Stimulated activated CD8-positive, alpha-beta memory T cell treated with anti-CD3 and anti-CD28 coated beads, Interleukin-4, amount 100 ng/mL, for 1 hour (primary cell): Measurements from ENCODE around the gene ACSL6.
A peak's percentile ranks its signal among the peaks of the same experiment; 100 is the strongest.

Source experiments
- DNase-seq, 2 donors: peaks; one replicate each; pipeline ENCODE4 v3.0.0-alpha.2; 2020; ENCODE audit warnings: low read depth in 2 of 2, low spot score in 1 of 2

Gene ACSL6

DNA sequence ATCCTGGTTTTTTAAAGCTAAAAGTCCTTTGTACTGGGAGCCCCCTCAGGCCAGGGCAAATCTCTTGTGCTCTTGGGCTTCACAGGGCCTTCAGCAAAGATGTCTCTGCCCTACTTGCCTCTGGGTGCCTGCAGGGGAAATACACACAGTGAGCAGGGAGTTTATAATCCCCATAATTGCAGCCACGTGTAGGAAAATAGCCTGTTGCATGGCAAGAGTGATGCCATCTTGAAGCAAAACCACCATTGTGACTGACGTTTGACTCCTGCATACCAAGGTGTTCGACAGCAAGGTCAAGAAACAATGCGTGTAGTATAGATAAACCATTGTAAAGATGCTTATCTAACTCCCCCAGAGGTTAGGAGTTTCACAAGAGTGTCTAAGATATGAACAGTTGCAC is 37.6 kb upstream of the ACSL6 start:
- no peak for DNase-seq

DNA sequence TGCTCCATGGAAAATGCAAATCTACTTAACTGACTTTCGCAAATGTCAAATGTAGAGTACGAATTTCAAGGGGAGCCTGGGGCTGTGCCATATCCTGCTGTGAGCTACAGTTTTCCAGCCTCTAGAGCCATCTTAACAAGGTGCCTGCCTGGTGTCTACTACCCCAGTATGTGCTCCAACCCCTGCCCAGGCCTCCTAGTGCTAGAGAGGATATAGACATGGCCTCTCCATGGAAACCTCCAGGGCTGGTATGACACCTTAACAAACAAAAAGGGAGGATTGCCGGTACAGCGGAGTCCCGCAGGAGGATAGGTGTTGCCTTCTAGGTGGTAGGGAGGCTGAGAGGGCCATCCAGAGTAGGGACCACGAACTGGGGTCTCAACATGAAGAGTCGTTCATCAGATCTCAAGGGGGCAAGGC is 35.4 kb upstream of the ACSL6 start:
- no peak for DNase-seq

DNA sequence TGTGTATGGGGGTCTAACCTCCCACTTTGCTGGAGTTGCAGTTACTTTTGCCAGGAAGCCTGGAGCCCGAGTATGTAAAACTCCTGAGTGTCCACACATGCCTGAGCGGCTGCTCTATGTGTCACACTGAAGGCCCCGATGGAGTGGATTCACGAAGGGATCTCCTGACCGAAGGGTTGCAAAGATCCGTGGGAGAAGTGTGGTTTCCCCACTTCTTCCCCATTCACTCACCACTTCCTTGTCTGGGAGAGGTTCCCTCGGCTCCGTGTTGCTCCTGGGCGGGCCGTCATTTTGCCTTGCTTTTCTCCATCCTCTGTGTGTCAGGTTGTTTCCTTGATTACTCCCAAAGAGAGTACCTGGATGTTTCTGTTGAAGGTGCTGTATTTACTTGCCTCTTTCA is 32.7 kb upstream of the ACSL6 start:
- DNase-seq = no peak

DNA sequence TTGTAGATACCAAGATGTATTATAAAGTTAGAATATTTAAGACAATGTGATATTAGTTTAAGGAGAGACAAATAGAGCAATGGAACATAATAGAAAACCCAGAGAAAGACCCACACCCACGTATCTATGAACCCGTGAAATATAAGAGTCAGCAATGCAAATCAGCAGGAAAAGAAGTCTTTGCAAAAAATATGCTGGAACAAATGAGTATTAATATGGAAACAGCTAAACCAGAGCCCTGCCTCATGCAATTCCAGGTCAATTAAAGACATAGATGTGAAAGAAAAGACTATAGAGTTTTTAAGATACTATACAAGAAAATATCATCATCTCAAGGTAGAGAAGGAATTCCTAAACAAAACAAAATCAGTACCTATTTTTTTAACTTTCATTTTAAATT is 25.9 kb upstream of the ACSL6 start:
- no peak for DNase-seq

DNA sequence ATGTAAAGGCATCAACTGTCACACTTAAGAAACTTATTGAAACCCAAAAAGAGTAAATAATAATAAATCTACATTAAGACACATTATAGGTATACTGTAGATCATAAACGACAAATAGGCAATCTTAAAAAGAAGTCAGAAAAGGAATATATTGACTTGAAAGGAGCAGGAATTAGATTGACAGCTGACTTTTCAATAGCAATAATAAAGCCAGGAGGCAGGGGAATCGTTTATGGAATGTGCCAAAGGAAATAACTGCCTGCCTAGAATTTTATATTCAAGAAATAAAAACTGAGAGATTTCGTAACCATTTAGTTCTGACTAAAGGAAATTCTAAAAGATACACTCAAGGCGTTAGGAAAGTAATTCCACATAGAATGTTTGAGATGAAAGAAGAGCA is 21.7 kb upstream of the ACSL6 start:
- DNase-seq = no peak

DNA sequence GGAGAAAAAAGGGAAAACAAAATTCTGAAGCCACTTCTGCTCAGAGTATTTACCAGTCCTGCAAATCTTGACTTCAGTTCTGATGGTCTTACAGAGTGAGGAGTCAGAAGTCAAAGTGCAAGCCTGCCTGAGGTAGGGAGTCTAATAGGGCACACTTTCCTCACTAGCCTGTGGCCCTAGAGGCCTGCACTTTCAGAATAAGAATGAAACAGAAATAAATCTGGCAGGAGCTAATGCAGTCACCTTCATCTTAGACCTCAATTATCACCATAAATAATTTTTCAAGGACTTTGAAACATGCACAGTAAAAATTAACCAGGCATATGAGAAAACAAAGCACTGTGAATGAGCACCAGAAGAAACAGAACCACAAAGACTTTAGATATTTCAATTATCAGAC is 20.7 kb upstream of the ACSL6 start:
- no peak for DNase-seq

DNA sequence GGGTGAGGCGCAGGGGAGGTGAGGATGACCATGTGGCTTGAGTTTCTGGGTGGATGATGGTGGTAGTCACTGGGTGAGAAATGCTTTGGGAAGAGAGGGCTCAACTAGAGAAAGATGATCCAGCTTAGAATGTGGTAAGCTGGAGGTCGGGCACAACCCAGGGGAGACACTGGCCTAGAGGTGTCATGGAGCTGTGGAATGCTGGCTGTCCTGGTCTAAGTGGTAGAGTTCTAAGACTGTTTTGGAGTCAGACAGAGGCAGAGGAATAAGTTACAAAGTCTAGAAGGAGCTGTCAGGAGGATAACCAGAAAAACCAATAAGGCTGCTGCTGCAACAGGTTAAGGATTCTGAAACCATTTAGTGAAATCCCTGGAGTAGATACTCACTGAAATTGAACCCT is 19.2 kb upstream of the ACSL6 start:
- DNase-seq = no peak

DNA sequence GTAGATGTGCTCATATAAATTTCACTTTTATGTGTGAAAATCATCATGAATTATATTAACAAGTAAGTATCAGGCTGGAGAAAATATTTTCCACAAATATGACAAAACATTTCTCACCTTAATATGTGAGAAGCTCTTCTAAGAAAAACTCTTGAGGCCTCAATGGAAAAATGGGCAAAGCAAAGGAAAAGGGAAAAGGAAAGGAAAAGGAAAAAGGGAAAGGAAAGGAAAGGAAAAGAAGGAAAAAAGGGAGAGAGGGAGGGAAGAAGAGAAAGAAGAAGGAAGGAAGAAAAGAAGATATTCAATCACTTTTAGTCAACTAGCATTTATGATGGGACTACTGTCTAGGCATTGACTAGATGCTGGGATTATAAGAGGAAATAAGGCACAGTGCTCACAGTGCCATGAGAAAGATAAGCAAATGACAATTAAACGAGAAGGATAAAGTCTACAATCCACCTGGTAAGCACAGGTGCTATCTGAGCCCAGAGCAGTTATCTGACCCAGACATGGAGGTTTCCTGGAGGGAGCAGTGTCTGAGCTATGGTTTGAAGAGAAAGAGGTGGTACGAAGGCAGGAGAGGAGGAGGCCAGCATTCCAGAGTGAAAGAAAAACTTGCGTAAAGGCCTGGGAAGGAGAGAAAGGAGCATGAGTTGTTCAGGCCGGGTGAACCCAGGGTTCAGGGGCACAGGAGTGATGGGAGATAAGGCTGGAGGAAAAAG is 18.3 kb upstream of the ACSL6 start:
- no peak for DNase-seq

DNA sequence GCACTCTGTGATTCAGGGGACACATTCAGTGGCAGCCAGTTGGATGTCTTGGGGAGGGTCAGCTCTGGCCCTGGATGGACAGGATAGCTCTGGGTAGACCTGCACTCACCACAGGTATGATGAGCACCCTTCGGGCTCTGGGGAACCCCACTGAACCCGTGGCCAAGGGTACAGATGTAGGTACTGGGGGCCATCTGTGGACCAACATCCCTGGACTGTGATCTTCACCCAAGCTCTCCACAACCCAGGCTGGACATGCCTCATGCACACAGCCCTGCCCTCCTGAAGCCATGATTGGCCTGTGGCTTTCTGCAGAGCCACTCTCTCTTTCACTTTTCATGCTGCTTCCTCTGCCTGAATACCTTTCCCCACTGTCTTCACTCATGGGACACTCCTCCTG is 15.6 kb upstream of the ACSL6 start:
- DNase-seq = no peak

DNA sequence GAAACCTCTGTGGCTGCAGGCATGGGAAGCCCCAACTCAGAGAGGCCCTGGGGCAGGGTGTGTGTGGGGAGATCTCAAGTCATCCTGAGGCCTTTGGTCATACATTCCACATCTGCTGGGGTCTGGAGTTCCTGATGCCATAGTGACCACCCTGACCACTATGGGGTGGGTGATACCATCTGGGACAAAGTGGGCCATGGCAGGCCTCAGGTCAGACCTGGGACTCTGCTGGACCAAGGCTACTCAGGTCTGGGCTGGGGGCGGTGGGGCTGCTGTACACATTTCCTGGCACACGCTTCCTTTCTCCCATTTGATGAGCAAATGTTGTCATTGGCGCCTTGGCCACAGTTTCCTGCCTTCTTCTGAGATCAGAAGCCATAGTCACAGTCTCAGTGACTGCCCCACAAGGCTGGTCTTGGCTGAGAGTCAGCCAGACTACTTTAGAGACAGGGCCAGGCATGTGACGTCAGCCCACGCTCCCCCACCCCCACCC is 15.1 kb upstream of the ACSL6 start:
- no peak for DNase-seq

DNA sequence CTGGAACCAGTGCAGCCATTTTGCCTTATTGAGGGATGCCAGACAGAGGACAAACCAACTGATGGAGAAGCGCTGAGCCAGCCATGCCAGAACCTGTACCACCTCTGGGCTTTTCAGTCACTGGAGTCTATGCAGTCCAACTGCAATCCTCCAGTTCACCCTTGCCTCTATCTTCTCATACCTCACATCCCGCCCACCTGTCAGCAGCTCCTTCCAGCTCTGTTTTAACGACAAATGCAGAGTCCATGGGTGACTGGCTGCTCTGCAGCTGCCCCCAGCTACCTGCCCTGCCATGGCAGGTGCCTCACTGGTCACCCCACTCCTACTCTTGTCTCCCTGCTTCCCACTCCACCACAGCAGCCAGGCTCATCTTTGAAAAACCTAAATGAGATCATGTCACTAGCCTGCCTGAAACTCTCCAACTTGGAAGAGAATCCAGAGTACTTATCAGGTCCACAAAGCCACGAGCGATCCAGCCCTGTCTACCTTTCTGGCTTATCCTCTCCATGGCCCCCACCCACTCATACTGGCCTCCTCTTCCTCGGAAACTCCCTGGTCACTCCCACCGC is 14.0 kb upstream of the ACSL6 start:
- no peak for DNase-seq

DNA sequence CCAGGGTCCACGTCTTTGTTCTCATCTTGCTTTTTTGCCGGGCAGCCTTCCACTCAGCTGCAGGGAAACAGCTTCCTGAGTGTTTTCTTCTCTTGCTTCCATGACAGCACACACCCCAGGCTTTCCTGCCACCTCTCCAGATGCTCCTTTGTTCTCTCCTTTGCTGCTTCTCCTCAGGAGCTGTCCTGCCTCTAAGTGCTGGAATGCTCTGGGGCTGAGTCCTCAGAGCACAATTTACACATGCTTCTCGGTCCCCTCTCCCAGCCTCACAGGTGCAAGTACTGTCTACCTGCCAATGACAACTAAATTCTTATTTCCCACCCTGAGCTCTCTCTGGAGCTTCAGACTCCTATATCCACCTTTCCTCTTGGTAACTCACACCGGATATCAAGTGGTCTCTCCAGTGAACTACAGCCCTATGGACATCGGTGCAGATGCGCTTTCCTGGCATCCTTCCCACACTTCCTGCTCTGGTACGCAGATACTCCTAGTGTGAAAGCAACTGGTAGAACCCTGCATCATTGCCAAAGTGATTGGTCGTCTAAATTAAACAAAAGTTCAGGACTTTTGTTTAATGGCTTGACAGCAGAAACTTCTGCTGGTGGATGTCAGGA is 13.4 kb upstream of the ACSL6 start:
- no peak for DNase-seq

DNA sequence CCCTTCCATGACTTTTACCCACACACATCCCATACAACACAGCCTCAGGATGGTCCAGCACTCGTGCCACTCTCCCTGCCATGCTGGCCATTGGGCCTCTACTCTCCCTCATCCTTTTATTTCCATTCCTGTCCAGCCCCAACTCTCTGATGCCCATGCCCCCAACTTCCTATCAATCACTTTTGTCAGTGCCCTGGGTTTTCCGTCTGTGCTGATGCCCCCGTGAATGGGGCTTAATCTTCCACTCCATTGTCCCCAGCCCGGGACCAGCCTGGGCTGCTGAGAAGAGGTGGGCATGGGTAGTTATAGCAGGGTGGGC is 12.6 kb upstream of the ACSL6 start:
- DNase-seq = no peak

DNA sequence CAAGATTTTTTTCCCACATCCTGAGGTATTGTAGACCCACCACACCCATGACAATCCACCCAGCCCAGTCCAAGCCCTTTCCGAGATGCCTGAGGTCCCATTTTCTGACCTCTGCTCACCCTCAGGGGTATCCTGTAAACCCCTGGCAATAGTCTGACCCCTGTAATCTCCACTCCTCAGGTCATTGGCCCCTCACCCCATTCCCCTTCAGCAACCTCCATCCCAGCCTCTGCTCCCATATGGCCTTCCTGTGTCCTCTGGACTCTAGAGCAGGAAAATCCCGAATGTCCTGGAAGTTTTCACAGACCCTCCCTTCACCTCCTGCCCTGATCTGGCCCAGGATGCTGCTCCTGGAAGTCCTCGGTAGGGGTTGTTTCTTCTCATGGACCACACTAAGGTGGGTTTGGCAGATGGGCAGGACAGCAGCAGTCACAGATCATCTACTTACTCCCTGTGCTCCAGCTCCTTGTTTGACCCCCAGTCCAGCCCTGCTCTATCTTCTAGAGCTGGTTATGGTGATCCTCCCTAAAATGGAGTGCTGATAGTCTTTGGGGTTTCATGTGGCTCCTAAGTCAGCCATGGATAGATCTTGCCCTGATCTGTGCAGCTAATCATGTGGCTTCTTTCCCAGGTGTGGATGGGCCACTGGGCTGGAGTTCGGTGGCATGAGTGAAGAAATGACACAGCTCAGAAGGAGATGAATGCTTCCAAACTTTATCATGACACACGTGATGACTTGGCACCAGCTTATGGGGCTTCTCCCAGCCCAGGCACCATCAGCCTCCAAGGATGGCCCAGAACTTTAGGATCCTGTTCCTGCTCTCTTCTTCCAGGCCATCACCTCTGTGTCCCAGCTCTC is 12.0 kb upstream of the ACSL6 start:
- DNase-seq = no peak

DNA sequence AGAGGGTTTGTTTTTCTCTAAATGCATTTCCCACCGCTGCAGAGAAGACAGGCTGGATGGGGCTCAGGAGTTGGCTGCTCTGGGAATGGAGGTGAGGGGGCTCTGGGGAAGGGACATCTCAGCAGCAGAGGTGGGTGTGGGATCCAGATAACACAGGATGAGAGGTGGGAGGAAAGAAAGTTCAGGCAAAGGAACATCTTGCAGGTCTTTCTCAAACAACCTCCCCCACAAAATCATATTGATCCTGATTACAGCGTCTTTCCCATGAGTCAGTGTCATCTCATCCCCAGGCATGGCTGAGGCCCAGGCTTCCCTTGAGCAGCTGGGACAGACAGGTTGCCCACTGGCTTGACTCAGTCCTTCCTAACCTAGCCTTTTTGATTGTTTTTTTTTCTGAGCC is 11.3 kb upstream of the ACSL6 start:
- DNase-seq = no peak

DNA sequence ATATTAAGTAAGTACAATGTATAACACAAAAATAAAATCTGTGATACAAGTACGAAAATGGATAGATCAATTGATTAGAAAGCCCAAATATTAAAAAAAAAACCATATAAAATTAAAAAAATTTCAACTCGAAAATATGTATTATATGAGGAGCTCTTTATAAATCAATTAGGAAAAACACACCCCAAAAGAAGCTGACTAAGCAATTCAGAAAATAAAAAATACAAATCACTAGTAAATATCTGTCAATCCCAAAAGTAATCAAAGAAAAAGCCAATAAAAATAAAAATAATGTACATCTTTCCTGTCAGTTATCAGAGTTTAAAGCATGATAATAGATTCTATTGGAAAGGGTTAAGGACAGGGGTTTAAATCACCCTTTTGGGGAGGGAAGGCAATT is 10.2 kb upstream of the ACSL6 start:
- DNase-seq = no peak

DNA sequence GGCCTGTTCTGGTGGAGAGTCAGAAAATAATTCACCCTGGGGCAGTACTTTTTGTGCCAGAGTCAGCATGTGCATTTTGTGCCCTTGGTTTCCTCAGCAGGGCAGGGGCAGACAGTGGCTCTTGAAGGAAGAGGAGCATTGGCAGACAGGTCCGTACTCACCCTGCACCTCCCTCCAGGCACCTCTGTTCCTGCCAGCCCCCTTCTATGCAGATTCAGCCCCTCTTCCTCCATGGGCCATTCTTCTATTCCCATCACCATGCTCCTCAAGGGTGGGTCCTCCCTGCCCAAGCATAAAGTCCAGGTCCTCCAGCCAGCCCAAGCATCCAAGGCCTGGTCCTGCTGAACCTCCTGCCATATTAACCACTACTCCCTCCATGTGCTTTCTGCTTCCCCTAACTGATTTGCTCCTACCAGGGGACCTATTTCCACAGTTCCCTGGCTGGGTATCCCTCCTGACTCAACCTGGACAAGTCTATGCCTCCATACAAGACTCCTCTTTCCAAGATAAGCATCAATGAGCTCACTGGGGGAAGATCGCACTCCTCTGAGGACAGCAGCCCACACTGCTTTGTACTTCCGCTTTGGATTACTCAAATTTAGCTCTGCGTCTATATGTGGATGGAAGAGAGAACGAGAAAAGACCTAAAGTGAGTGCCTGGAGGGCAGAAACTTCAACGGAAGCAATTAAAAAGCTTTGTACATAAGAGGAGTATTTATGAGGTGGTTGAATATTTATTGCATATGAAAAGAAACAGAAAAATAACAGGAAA is 9.3 kb upstream of the ACSL6 start:
- DNase-seq = no peak

DNA sequence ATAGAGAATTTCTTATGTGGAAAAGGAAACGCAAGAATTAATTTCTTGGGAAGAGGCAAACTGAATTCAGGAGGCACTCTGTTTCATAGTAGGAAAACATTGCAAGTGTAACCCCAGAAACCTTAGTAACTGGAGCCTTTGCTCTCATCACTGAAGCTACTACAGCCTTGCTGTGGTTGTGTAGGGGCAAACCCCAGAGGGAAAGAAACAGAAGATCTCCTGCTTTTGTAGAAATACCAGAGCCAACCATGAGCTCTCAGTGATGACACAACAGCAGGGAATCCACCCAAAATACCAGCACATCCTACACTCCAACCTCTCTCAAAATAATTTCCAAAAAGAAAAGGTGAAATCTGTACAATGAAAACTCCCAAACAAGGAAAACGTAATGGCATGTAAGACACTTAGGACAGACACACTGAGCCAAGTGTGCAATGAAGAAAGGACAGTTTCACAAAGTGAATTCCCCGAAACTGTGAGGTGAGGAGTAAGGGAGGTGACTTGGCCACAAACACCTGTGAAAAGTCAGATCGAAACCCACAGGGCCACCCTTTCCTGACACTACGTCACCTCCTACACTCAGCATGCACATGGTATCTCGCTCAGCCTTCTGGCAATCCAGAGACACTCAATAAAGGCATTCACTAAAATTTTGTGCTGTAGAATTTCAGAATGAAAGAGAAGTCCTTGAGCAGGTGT is 8.5 kb upstream of the ACSL6 start:
- DNase-seq = peak in 1 of 2 donors; percentile 47

DNA sequence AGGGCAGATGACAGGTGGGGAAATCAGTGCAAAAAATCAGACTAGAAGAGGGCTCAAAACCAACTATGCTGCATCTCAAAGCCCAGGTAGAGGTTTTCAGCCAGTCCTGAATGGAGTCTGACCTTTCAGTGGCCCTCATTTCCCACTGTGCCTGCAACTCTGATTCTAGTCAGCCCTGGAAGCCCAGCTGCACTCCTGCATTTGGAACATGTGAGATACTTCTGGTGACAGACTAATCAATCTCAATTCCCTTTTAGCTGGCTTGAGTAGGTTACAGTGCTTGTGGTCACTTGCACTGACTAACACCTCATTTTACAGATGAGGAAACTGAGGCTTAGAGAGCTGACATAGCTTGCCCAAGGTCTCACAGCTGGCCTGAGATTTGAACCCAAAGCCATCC is 7.9 kb upstream of the ACSL6 start:
- DNase-seq = no peak

DNA sequence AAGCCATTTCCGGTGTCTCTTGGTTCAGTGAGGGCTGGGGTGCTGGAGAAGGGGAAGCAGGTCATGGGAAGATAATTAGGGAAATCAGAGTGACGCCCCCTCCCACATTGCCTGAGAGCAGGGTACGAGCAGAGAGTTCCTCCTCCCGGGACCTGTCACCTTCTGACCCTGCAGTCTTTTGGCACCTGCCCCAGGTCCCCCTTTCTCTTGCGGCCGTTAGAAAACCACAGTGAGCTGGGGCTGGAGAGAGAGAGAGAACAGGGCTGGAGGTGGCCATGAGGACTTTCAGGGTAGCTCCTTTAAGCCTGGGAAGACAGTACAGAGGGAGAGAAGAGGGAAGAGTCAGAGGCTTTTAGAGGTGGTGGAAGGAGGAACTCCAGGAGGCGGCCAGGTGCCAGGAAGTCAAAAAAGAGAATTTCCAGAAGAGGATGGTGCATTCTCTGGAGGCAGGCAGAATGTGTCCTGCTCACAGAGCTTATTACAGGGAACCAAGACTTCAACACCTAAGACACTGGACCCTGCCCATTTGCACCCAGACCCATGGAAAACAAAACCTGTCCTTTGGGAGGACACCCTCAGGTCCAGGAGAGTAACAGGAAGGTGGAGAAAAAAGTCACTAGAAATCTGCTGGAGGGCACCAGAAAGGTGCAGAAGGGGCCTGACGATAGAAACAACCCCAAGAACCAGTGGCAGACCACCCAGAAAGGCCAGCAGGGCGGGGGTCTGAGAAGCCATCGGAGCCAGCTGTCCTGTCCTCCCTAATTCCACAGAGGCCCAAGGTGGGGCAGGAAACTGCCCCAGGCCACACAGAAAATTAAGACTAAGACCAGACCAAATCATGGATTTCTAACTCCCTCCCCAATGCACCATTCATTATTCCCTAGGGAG is 6.5 kb upstream of the ACSL6 start:
- no peak for DNase-seq
